Measurements from ENCODE around the gene HOXA10. TPM values are rescaled to one million over a fixed set of nuclear protein-coding genes. Genes with fewer than 3 reads are reported as not detected.
A peak's percentile ranks its signal among the peaks of the same experiment; 100 is the strongest.

The HOXA10 gene
- total RNA-seq, 4 donors from 2014 or later: 24.6 to 61.2 (median 40.0) TPM

DNA sequence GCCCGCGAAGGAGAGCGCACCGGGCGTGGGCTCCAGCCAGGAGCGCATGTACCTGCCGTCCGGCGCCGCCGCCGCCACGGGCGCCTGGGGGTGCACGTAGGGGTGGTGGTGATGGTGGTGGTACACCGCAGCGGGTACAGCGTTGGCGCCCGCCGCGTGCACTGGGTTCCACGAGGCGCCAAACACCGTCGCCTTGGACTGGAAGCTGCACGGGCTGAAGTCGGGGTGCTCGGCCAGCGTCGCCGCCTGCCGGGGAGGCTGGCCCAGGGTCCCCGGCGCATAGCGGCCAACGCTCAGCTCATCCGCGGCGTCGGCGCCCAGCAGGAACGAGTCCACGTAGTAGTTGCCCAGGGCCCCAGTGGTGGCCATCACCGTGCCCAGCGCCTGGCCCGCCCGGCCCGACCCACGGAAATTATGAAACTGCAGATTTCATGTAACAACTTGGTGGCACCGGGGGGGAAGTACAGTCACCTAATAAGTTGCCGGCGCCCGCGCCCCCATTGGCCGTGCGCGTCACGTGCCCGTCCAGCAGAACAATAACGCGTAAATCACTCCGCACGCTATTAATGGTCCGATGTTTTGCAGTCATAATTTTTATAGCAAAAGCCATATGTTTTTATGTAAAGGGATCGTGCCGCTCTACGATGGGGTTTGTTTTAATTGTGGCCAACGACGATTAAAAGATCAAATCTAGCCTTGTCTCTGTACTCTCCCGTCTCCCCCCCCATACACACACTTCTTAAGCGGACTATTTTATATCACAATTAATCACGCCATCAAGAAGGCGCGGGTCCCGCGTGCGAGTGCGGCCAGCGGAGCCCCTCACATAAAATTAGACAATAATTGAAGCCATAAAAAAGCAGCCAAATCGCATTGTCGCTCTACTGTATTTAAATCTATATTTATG lies 8.8 kb downstream of the HOXA10 start, which contains the start of gene HOXA9:
HOXA9 (minus strand) TSS at position 449 of the 907 bp plus-strand sequence; CDS start at position 369, 80 bp downstream.
- peak within 1 kb of the TSS; percentile 90 to 99 (median 95) for H3K27ac ChIP-seq
- peaks cover 12 to 49% of the 10 kb centered on the region in 2 donors for H3K4me1 ChIP-seq
- H3K4me3 ChIP-seq: peak within 1 kb of the TSS; percentile 62 to 88 (median 77)
- H3K27me3 ChIP-seq: no peaks in the 10 kb centered on the region
- intact Hi-C loops (cut with DNase I; ENCODE audit: low total_unique reads): loop anchor here (1.0 to 10.0 kb wide), 5 partner anchors 9 to 1401 kb away; partner anchors contain the start of genes CBX3, HNRNPA2B1, HOXA4 and HOXA7
- peak; percentile 58 for ATAC-seq
- in situ Hi-C loops (cut with MboI; ENCODE audit: low sequenced_read_pairs in 4 of 4): loop anchor here in 2 of 4 donors (5.0 to 25.0 kb wide), 3 partner anchors 953 to 1308 kb away; partner anchors contain the start of genes CBX3 (in 1 of the 2) and HNRNPA2B1 (in 1 of the 2)
- peak; percentile 95 to 96 for DNase-seq
- TF ChIP-seq, protein P1, sequence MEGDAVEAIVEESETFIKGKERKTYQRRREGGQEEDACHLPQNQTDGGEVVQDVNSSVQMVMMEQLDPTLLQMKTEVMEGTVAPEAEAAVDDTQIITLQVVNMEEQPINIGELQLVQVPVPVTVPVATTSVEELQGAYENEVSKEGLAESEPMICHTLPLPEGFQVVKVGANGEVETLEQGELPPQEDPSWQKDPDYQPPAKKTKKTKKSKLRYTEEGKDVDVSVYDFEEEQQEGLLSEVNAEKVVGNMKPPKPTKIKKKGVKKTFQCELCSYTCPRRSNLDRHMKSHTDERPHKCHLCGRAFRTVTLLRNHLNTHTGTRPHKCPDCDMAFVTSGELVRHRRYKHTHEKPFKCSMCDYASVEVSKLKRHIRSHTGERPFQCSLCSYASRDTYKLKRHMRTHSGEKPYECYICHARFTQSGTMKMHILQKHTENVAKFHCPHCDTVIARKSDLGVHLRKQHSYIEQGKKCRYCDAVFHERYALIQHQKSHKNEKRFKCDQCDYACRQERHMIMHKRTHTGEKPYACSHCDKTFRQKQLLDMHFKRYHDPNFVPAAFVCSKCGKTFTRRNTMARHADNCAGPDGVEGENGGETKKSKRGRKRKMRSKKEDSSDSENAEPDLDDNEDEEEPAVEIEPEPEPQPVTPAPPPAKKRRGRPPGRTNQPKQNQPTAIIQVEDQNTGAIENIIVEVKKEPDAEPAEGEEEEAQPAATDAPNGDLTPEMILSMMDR (IDR thresholded peaks at IDR 0.05 in 4 of 5, conservative IDR thresholded peaks at IDR 0.05 in 1 of 5): peak in 4 of 5 experiments; percentile 10 to 36 (median 26)
- peak; percentile 81 to 86 for TF ChIP-seq POLR2A (IDR thresholded peaks at IDR 0.05)
- no peaks in the 10 kb centered on the region for H3K9me3 ChIP-seq
- no peaks in the 10 kb centered on the region for H3K36me3 ChIP-seq

DNA sequence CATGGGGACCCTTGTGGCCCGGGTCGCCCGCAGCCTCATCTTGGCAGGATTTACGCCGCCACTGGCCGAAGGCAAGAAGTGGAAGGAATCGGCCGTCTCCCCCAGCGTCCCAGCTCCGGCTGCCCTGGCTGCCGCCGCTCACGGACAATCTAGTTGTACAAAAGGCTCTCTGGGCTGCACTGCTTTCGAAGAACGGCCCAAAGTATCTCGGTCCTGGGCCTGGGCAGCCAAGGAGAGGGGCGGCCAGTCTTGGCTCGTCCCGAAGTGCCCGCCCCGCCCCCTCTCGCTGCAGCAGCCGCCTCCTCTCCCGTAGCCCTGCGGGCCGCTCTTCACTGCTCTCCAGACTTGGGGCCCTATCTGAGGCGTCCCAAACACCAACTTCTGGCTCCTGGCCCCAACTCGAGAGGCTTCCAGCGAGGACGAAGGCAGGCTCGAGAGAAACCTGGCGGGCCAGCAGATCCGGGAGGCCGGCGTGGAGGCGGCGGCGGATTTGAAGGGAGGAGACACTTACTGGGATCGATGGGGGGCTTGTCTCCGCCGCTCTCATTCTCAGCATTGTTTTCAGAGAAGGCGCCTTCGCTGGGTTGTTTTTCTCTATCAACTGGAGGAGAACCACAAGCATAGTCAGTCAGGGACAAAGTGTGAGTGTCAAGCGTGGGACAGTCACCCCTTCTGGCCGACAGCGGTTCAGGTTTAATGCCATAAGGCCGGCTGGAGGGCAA lies 9.6 kb downstream of the HOXA10 start:
- peaks cover 12 to 43% of the 10 kb centered on the region in 2 donors for H3K4me1 ChIP-seq
- no peaks in the 10 kb centered on the region for H3K36me3 ChIP-seq
- no peaks in the 10 kb centered on the region for H3K9me3 ChIP-seq
- H3K4me3 ChIP-seq: peak overlapping the region; percentile 62 to 88 (median 77)
- no peaks in the 10 kb centered on the region for H3K27me3 ChIP-seq
- ATAC-seq (peak; percentile 5 to 13), DNase-seq (peak in 1 of 2 donors; percentile 54)
- intact Hi-C loops (cut with DNase I; ENCODE audit: low total_unique reads) (loop anchor here (1.0 to 10.0 kb wide), 6 partner anchors 8 to 1400 kb away; partner anchors contain the start of genes CBX3, HNRNPA2B1, HOXA4 and HOXA7), in situ Hi-C loops (cut with MboI; ENCODE audit: low sequenced_read_pairs in 4 of 4) (loop anchor here in 2 of 4 donors (5.0 to 25.0 kb wide), 3 partner anchors 952 to 1307 kb away; partner anchors contain the start of genes CBX3 (in 1 of the 2) and HNRNPA2B1 (in 1 of the 2))
- TF ChIP-seq, protein P1 (IDR thresholded peaks at IDR 0.05 in 4 of 5, conservative IDR thresholded peaks at IDR 0.05 in 1 of 5): peak in 2 of 5 experiments; percentile 16 to 43
- no peak for TF ChIP-seq POLR2A (IDR thresholded peaks at IDR 0.05)
- H3K27ac ChIP-seq: peak overlapping the region; percentile 90 to 99 (median 95)

DNA sequence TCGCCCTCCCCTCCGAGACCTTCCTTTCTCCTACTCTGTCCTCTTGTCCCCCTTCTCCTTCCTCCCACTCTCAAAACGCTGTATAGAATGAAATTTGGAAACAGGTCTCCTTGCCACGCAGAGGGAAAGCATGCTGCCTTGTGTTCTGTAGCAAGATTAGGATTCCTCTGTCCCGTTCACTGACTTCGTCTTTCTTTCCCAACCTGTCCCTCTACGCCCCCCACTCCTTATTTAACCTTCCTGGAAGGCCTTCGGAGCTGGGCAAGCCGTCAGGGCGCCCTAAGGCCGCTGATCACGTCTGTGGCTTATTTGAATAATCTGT lies 10.1 kb downstream of the HOXA10 start:
- no peaks in the 10 kb centered on the region for H3K27me3 ChIP-seq
- intact Hi-C loops (cut with DNase I; ENCODE audit: low total_unique reads): loop anchor here (2.0 to 10.0 kb wide), 3 partner anchors 963 to 1399 kb away; partner anchors contain the start of genes CBX3 and HNRNPA2B1

More for the DNA sequence above, 10.1 kb downstream of the HOXA10 start:
- DNase-seq: no peak
- in situ Hi-C loops (cut with MboI; ENCODE audit: low sequenced_read_pairs in 4 of 4): loop anchor here in 1 of 4 donors (10.0 to 25.0 kb wide), 2 partner anchors 952 to 1299 kb away; partner anchors contain the start of genes CBX3 and HNRNPA2B1
- peak overlapping the region; percentile 90 to 99 (median 95) for H3K27ac ChIP-seq
- peaks cover 12 to 43% of the 10 kb centered on the region in 2 donors for H3K4me1 ChIP-seq
- ATAC-seq: no peak
- no peaks in the 10 kb centered on the region for H3K36me3 ChIP-seq
- H3K9me3 ChIP-seq: no peaks in the 10 kb centered on the region
- peak overlapping the region; percentile 62 to 88 (median 77) for H3K4me3 ChIP-seq
- no peak for TF ChIP-seq POLR2A (IDR thresholded peaks at IDR 0.05)
- TF ChIP-seq, protein P1 (IDR thresholded peaks at IDR 0.05 in 4 of 5, conservative IDR thresholded peaks at IDR 0.05 in 1 of 5): no peak
